ENCODE data around the gene RALBP1. TPM values are rescaled to one million over a fixed set of nuclear protein-coding genes. Genes with fewer than 3 reads are reported as not detected.
"Not testable (repeated sequence)": the region's sequence is repeated elsewhere in the genome, so short reads cannot be mapped to it uniquely, and the experiment has no call there.

Gene RALBP1
- total RNA-seq, 1 donor from 2014 or later, result 42.2 TPM

DNA sequence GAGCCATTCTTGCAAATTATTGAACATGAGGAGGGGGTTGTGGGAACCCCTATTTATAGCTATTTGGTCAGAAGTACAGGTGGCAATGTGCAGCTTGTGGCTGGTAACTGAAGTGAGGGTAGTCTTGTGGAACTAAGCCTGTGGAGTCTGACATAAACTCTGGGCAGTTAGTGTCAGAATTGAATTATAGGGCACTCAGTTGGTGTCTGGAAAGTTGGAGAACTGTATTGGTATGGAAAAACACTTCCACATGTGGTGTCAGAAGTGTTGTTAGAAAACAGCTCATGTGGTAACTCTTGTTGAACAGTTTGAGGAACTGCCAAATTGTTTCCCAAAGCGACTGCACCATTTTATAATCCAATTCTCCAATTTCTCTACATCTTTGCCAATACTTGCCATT is 7.5 kb downstream of the RALBP1 start:
- H3K4me1 Mint-ChIP-seq (ENCODE audit: low read depth), result no peaks in the 10 kb centered on the region
- no peaks in the 10 kb centered on the region for H3K27me3 Mint-ChIP-seq
- DNase-seq (ENCODE audit: low spot score, unreplicated experiment), result no peak
- no peak overlapping the region for H3K4me3 Mint-ChIP-seq (ENCODE audit: low read depth)
- no peak overlapping the region for H3K27ac Mint-ChIP-seq
- peaks cover 12% of the 10 kb centered on the region for H3K36me3 Mint-ChIP-seq (ENCODE audit: insufficient read depth)
- H3K9me3 Mint-ChIP-seq (ENCODE audit: low read depth), result peaks cover 3% of the 10 kb centered on the region
- TF ChIP-seq, protein P1, sequence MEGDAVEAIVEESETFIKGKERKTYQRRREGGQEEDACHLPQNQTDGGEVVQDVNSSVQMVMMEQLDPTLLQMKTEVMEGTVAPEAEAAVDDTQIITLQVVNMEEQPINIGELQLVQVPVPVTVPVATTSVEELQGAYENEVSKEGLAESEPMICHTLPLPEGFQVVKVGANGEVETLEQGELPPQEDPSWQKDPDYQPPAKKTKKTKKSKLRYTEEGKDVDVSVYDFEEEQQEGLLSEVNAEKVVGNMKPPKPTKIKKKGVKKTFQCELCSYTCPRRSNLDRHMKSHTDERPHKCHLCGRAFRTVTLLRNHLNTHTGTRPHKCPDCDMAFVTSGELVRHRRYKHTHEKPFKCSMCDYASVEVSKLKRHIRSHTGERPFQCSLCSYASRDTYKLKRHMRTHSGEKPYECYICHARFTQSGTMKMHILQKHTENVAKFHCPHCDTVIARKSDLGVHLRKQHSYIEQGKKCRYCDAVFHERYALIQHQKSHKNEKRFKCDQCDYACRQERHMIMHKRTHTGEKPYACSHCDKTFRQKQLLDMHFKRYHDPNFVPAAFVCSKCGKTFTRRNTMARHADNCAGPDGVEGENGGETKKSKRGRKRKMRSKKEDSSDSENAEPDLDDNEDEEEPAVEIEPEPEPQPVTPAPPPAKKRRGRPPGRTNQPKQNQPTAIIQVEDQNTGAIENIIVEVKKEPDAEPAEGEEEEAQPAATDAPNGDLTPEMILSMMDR (IDR thresholded peaks at IDR 0.05; ENCODE audit: unreplicated experiment), result no peak

DNA sequence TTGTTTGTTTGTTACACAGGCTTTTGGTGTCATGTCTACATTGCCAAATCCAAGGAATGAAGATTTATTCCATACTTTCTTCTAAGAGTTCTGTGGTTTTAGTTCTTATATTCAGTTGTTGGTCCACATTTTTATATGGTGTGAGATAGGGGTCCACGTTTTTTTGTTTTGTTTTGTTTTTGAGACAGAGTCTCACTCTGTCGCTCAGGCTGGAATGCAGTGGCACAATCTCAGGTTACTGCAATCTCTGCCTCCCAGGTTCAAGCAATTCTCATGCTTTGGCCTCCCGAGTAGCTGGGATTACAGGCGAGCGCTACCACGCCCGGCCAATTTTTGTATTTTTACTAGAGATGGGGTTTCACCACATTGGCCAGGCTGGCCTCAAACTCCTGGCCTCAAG is 8.2 kb downstream of the RALBP1 start:
- peaks cover 11% of the 10 kb centered on the region for H3K36me3 Mint-ChIP-seq (ENCODE audit: insufficient read depth)
- H3K9me3 Mint-ChIP-seq (ENCODE audit: low read depth), result peaks cover 3% of the 10 kb centered on the region
- TF ChIP-seq, protein P1 (IDR thresholded peaks at IDR 0.05; ENCODE audit: unreplicated experiment), result no peak
- no peaks in the 10 kb centered on the region for H3K27me3 Mint-ChIP-seq
- H3K27ac Mint-ChIP-seq, result no peak overlapping the region
- DNase-seq (ENCODE audit: low spot score, unreplicated experiment), result no peak
- no peak overlapping the region for H3K4me3 Mint-ChIP-seq (ENCODE audit: low read depth)
- H3K4me1 Mint-ChIP-seq (ENCODE audit: low read depth), result no peaks in the 10 kb centered on the region

DNA sequence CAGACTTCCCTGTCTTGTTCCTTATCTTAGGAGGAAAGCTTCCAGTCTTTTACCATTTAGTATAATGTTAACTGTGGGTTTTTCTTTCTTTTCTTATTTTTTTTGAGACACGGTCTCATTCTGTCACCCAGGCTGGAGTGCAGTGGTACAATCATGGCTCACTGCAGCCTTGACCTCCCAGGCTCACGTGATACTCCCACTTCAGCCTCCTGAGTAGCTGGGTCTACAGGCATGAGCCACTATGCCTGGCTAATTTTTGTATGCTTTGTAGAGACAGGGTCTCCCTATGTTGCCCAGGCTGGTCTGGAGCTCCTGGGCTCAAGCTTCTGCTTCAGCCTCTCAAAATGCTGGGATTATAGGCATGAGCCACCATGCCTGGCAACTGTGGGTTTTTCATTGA is 9.5 kb downstream of the RALBP1 start:
- DNase-seq (ENCODE audit: low spot score, unreplicated experiment); H3K4me1 Mint-ChIP-seq (ENCODE audit: low read depth); H3K9me3 Mint-ChIP-seq (ENCODE audit: low read depth); H3K36me3 Mint-ChIP-seq (ENCODE audit: insufficient read depth); H3K4me3 Mint-ChIP-seq (ENCODE audit: low read depth); H3K27ac Mint-ChIP-seq; H3K27me3 Mint-ChIP-seq: not testable (repeated sequence)

DNA sequence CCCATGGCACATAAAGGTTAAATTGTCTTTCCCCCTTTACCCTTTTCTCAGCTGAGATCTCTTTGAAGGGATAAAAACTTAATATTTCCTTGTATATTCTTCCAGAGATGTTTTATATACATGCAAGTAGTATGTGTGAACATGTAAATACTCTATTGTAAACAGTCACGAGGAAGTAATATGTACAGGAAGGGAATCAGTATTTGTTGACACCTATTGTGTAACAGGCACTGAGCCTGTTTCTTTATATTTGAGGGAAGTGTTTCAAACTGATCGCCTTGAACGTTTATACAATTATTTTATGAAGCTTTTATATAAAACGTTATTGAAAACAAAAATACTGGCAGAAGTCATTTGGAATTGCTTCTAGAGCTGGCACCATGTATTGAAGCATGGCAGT is 13.2 kb downstream of the RALBP1 start:
- TF ChIP-seq, protein P1 (IDR thresholded peaks at IDR 0.05; ENCODE audit: unreplicated experiment), result no peak
- H3K27me3 Mint-ChIP-seq, result no peaks in the 10 kb centered on the region
- H3K4me3 Mint-ChIP-seq (ENCODE audit: low read depth), result no peak overlapping the region
- H3K9me3 Mint-ChIP-seq (ENCODE audit: low read depth), result peaks cover 12% of the 10 kb centered on the region
- no peak overlapping the region for H3K27ac Mint-ChIP-seq
- no peak for DNase-seq (ENCODE audit: low spot score, unreplicated experiment)
- H3K36me3 Mint-ChIP-seq (ENCODE audit: insufficient read depth), result peaks cover 9% of the 10 kb centered on the region
- no peaks in the 10 kb centered on the region for H3K4me1 Mint-ChIP-seq (ENCODE audit: low read depth)

DNA sequence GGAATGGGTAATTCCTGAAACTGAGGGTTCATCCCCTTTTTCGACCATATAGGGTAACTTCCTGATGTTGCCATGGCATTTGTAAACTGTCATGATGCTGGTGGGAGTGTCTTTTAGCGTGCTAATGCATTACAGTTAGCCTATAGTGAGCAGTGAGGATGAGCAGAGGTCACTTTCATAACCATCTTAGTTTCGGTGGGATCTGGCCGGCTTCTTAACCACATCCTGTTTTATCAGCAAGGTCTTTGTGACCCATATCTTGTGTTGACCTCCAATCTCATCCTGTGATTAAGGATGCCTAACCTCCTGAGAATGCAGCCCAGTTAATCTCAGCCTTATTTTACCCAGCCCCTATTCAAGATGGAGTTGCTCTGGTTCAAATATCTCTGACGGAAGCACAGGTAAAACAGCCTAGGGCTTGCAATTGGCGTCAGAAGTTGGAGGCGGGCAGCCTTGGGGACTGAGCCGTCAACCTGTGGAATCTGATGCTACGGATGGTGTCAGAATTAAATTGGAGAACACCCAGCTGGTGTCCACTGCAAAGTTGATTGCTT is 19.5 kb downstream of the RALBP1 start:
- Mint-ChIP-seq H3K27me3 (no peaks in the 10 kb centered on the region), H3K27ac (no peak overlapping the region), H3K4me3 (ENCODE audit: low read depth) (no peak overlapping the region), H3K4me1 (ENCODE audit: low read depth) (peaks cover 15% of the 10 kb centered on the region), H3K36me3 (ENCODE audit: insufficient read depth) (peaks cover 13% of the 10 kb centered on the region), H3K9me3 (ENCODE audit: low read depth) (peaks cover 9% of the 10 kb centered on the region)
- TF ChIP-seq, protein P1 (IDR thresholded peaks at IDR 0.05; ENCODE audit: unreplicated experiment), result no peak
- DNase-seq (ENCODE audit: low spot score, unreplicated experiment), result no peak

DNA sequence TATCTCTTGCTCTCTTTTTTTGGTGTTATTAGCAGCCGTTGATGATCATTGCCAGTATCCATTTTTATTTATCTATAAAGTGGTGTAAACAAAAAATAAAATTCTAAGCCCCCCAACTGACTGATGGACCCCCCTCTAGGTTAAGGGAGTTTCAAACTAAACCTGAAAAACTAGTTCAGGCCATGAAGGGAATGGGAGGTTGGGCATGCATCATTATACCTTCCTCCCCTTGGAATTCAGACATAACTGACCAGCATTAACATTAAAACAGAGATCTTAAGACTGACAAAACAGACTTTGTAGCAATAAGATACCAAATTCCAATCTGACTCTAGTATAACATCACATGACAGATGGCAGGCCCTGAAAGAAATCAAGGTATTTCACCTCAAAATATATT is 20.2 kb downstream of the RALBP1 start:
- no peak for DNase-seq (ENCODE audit: low spot score, unreplicated experiment)
- peaks cover 14% of the 10 kb centered on the region for H3K36me3 Mint-ChIP-seq (ENCODE audit: insufficient read depth)
- no peaks in the 10 kb centered on the region for H3K27me3 Mint-ChIP-seq
- peaks cover 15% of the 10 kb centered on the region for H3K4me1 Mint-ChIP-seq (ENCODE audit: low read depth)
- TF ChIP-seq, protein P1 (IDR thresholded peaks at IDR 0.05; ENCODE audit: unreplicated experiment), result no peak
- H3K4me3 Mint-ChIP-seq (ENCODE audit: low read depth), result no peak overlapping the region
- H3K27ac Mint-ChIP-seq, result no peak overlapping the region
- peaks cover 9% of the 10 kb centered on the region for H3K9me3 Mint-ChIP-seq (ENCODE audit: low read depth)

Data from progenitor cell of endocrine pancreas (in vitro differentiated cells).